ENCODE data around the gene ARHGEF39. TPM values are rescaled to one million over a fixed set of nuclear protein-coding genes. Genes with fewer than 3 reads are reported as not detected.

ARHGEF39 gene
- total RNA-seq, 6 experiments from 2014 or later = 0.11 to 3.6 (median 0.43) TPM

GRCh38 chr9:35635730-35636129 is 29.3 kb downstream of the ARHGEF39 start:
- DNase-seq = no peak
- Histone ChIP-seq H3K36me3 (no peaks in the 10 kb centered on the region), H3K4me3 (no peak overlapping the region), H3K9me3 (no peaks in the 10 kb centered on the region), H3K4me1 (no peaks in the 10 kb centered on the region), H3K27me3 (no peaks in the 10 kb centered on the region), H3K27ac (peak overlapping the region in 1 of 3 donors; percentile 14)
- TF ChIP-seq POLR2A (IDR thresholded peaks at IDR 0.05) (no peak), CTCF (IDR thresholded peaks at IDR 0.05) (no peak)
- intact Hi-C loops (cut with DNase I) = no loop called here
- no peak for ATAC-seq

GRCh38 chr9:35629597-35629996 is 35.4 kb downstream of the ARHGEF39 start:
- WGBS (ENCODE audit: insufficient coverage, low coverage, low lambda C conversion rate, missing lambda C conversion rate) = 62% methylated on average over 2 of the region's 5 CpGs
- DNase-seq (no peak), ATAC-seq (no peak)
- H3K27ac ChIP-seq = no peak overlapping the region
- H3K36me3 ChIP-seq = no peaks in the 10 kb centered on the region
- no peaks in the 10 kb centered on the region for H3K4me1 ChIP-seq
- H3K9me3 ChIP-seq = no peaks in the 10 kb centered on the region
- intact Hi-C loops (cut with DNase I) = no loop called here
- TF ChIP-seq CTCF (IDR thresholded peaks at IDR 0.05) (no peak), POLR2A (IDR thresholded peaks at IDR 0.05) (no peak)
- no peaks in the 10 kb centered on the region for H3K27me3 ChIP-seq
- H3K4me3 ChIP-seq = no peak overlapping the region

- TF ChIP-seq CTCF (IDR thresholded peaks at IDR 0.05) = no peak
- TF ChIP-seq POLR2A (IDR thresholded peaks at IDR 0.05) = no peak
- no peaks in the 10 kb centered on the region for H3K9me3 ChIP-seq
- intact Hi-C loops (cut with DNase I) = no loop called here
- H3K27ac ChIP-seq = no peak overlapping the region
- H3K27me3 ChIP-seq = no peaks in the 10 kb centered on the region
- no peaks in the 10 kb centered on the region for H3K4me1 ChIP-seq
- ATAC-seq (no peak), DNase-seq (peak in 1 of 3 donors; percentile 12)
- H3K36me3 ChIP-seq = no peaks in the 10 kb centered on the region
- H3K4me3 ChIP-seq = no peak overlapping the region
- 86% methylated on average over 6 of the region's 6 CpGs for WGBS (ENCODE audit: insufficient coverage, low coverage, low lambda C conversion rate, missing lambda C conversion rate)
These were observed 36.5 kb downstream of the ARHGEF39 start for GRCh38 chr9:35628389-35628991.

GRCh38 chr9:35627575-35627974 is 37.4 kb downstream of the ARHGEF39 start:
- no peaks in the 10 kb centered on the region for H3K36me3 ChIP-seq
- ATAC-seq (no peak), DNase-seq (no peak)
- intact Hi-C loops (cut with DNase I) = no loop called here
- no peaks in the 10 kb centered on the region for H3K27me3 ChIP-seq
- 88% methylated on average over 2 of the region's 2 CpGs for WGBS (ENCODE audit: insufficient coverage, low coverage, low lambda C conversion rate, missing lambda C conversion rate)
- no peak overlapping the region for H3K4me3 ChIP-seq
- no peaks in the 10 kb centered on the region for H3K4me1 ChIP-seq
- no peaks in the 10 kb centered on the region for H3K9me3 ChIP-seq
- no peak overlapping the region for H3K27ac ChIP-seq
- TF ChIP-seq CTCF (IDR thresholded peaks at IDR 0.05) (no peak), POLR2A (IDR thresholded peaks at IDR 0.05) (no peak)

- no peaks in the 10 kb centered on the region for H3K36me3 ChIP-seq
- H3K27ac ChIP-seq = no peak overlapping the region
- no peaks in the 10 kb centered on the region for H3K27me3 ChIP-seq
- no peaks in the 10 kb centered on the region for H3K9me3 ChIP-seq
- H3K4me3 ChIP-seq = no peak overlapping the region
- DNase-seq = no peak
- no peak for ATAC-seq
- no peak for TF ChIP-seq CTCF (IDR thresholded peaks at IDR 0.05)
- no peak for TF ChIP-seq POLR2A (IDR thresholded peaks at IDR 0.05)
- no peaks in the 10 kb centered on the region for H3K4me1 ChIP-seq
- 50% methylated on average over 2 of the region's 2 CpGs for whole genome bisulfite sequencing (ENCODE audit: insufficient coverage, low coverage, low lambda C conversion rate, missing lambda C conversion rate)
- intact Hi-C loops (cut with DNase I) = no loop called here
These were observed 45.2 kb downstream of the ARHGEF39 start for GRCh38 chr9:35619800-35620158.
